Measurements from ENCODE around the gene ZNF853. TPM values are rescaled to one million over a fixed set of nuclear protein-coding genes. Genes with fewer than 3 reads are reported as not detected.

Gene ZNF853
- total RNA-seq, 1 experiment from 2014 or later, result 0.88 TPM

GRCh38 chr7:6604458-6604857 is 11.0 kb upstream of the ZNF853 start:
- no peak for DNase-seq (ENCODE audit: low read depth)

- no peak for DNase-seq (ENCODE audit: low read depth)
Observed at GRCh38 chr7:6606866-6607583, 8.4 kb upstream of the ZNF853 start.

- no peak for DNase-seq (ENCODE audit: low read depth)
Observed at GRCh38 chr7:6607651-6608051, 7.8 kb upstream of the ZNF853 start.

GRCh38 chr7:6608081-6608480 is 7.3 kb upstream of the ZNF853 start:
- DNase-seq (ENCODE audit: low read depth), result no peak

GRCh38 chr7:6608794-6609193 is 6.6 kb upstream of the ZNF853 start:
- DNase-seq (ENCODE audit: low read depth), result no peak

- DNase-seq (ENCODE audit: low read depth), result no peak
Observed at GRCh38 chr7:6612819-6613218, 2.6 kb upstream of the ZNF853 start.

- no peak for DNase-seq (ENCODE audit: low read depth)
Observed at GRCh38 chr7:6613706-6614105, 1.7 kb upstream of the ZNF853 start.

- DNase-seq (ENCODE audit: low read depth), result no peak
Observed at GRCh38 chr7:6615723-6616555, 529 bp downstream of the ZNF853 start.

GRCh38 chr7:6616854-6617643 is 1.6 kb downstream of the ZNF853 start:
- DNase-seq (ENCODE audit: low read depth), result no peak

GRCh38 chr7:6618621-6619020 is 3.2 kb downstream of the ZNF853 start:
- no peak for DNase-seq (ENCODE audit: low read depth)

- DNase-seq (ENCODE audit: low read depth), result no peak
Observed at GRCh38 chr7:6619961-6620360, 4.6 kb downstream of the ZNF853 start.

GRCh38 chr7:6621195-6622133 is 6.1 kb downstream of the ZNF853 start:
- DNase-seq (ENCODE audit: low read depth), result no peak

GRCh38 chr7:6622134-6622710 is 6.8 kb downstream of the ZNF853 start:
- no peak for DNase-seq (ENCODE audit: low read depth)

GRCh38 chr7:6623589-6624245 is 8.3 kb downstream of the ZNF853 start:
- DNase-seq (ENCODE audit: low read depth), result no peak

GRCh38 chr7:6624246-6624611 is 8.8 kb downstream of the ZNF853 start:
- no peak for DNase-seq (ENCODE audit: low read depth)

GRCh38 chr7:6628045-6628444 is 12.6 kb downstream of the ZNF853 start:
- no peak for DNase-seq (ENCODE audit: low read depth)

GRCh38 chr7:6630007-6630849 is 14.8 kb downstream of the ZNF853 start:
- DNase-seq (ENCODE audit: low read depth), result no peak

GRCh38 chr7:6631605-6632004 is 16.2 kb downstream of the ZNF853 start:
- DNase-seq (ENCODE audit: low read depth), result no peak

- DNase-seq (ENCODE audit: low read depth), result no peak
Observed at GRCh38 chr7:6634021-6634420, 18.6 kb downstream of the ZNF853 start.
